H1 (cell line): ENCODE data around the gene STAT5A. TPM values are rescaled to one million over a fixed set of nuclear protein-coding genes. Genes with fewer than 3 reads are reported as not detected.

Experiments
- CHD1 ChIP-seq: IDR thresholded peaks from 2 replicates; pipeline ENCODE4 v1.6.1; 2012; ENCODE audit warnings: low read depth, low read length, improper control_type of control experiment
- JUN ChIP-seq: IDR thresholded peaks from 2 replicates; pipeline ENCODE4 v1.6.1; 2011; ENCODE audit warnings: low read depth, mild to moderate bottlenecking, improper control_type of control experiment, low read length
- polyA plus RNA-seq, 7 experiments: library from polyadenylated mRNA; depleted of rRNA in 3 of 7; stranded (reverse) in 5 of 7; unstranded in 2 of 7; fragments of >200 nt in 5 of 7; fragments of 200-250 nt in 2 of 7; gene quantifications; 1 replicate in 5 of 7; 2 replicates in 1 of 7; 4 replicates in 1 of 7; pipeline versions ENCODE4 v1.2.1 to v1.2.3, GENCODE V29; 2011 to 2013; ENCODE audit warnings: missing spikeins in 2 of 7, mixed read lengths in 2 of 7
- total RNA-seq: library from RNA; stranded (reverse); fragmentation: NEBNext Ultra II Directional; extraction: Animal tissue kit (Norgen Biotek cat#: 25700); gene quantifications from 2 replicates; pipeline ENCODE4 v1.2.1, GENCODE V29; 2021

STAT5A gene
- total and polyA plus RNA-seq, 2 of the 8 experiments (the other 6 are each of a cell fraction or from before 2014, with no cell fraction given) = 4.2 to 5.4 TPM

DNA sequence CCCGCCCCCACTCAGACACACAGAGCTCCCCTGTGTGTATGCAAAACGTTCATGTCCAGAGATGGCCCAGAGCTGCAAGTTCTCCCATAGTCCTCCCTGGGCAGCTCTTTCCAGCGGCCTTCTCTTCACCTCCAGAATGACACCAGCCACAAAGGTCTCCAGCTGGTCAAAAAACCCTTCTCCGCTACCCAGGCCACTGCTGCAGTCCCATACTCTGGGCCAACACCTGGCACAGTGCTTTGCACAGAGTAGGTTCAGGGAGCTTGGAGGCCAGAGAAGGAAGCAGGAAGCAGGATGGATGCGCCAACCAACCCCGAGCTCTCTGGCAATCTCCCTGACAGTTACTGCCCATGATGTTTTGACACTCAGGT, 11.0 kb upstream of the STAT5A start (continued):
- no peak for TF ChIP-seq CHD1
- no peak for TF ChIP-seq JUN
- TF ChIP-seq, all 59 proteins: peak for 0
